ENCODE data around the gene SORBS1.

SORBS1 gene

GRCh38 chr10:95305606-95306317 lies 255.4 kb downstream of the SORBS1 start:
- DNase-seq: no peak

GRCh38 chr10:95304976-95305375 lies 256.2 kb downstream of the SORBS1 start:
- no peak for DNase-seq

- no peak for DNase-seq
These were observed 256.7 kb downstream of the SORBS1 start for GRCh38 chr10:95304463-95304862.

- DNase-seq: no peak
These were observed 257.2 kb downstream of the SORBS1 start for GRCh38 chr10:95303950-95304349.

- no peak for DNase-seq
These were observed 257.6 kb downstream of the SORBS1 start for GRCh38 chr10:95303535-95303934.

- no peak for DNase-seq
These were observed 261.1 kb downstream of the SORBS1 start for GRCh38 chr10:95300022-95300539.

- no peak for DNase-seq
These were observed 263.8 kb downstream of the SORBS1 start for GRCh38 chr10:95297402-95297801.

- DNase-seq: no peak
These were observed 264.4 kb downstream of the SORBS1 start for GRCh38 chr10:95296764-95297163.

GRCh38 chr10:95295031-95295755 lies 266.0 kb downstream of the SORBS1 start:
- DNase-seq: peak; percentile 12

- no peak for DNase-seq
These were observed 267.5 kb downstream of the SORBS1 start for GRCh38 chr10:95293631-95294030.

GRCh38 chr10:95291365-95292039 lies 269.7 kb downstream of the SORBS1 start:
- no peak for DNase-seq

- peak; percentile 22 for DNase-seq
These were observed 270.5 kb downstream of the SORBS1 start, which contains the start of gene PDLIM1 for GRCh38 chr10:95290461-95291364. TSS of gene PDLIM1 (minus strand) at chr10:95291003. CDS start at chr10:95290915, 88 bp downstream.

- no peak for DNase-seq
These were observed 271.2 kb downstream of the SORBS1 start for GRCh38 chr10:95289921-95290421.

GRCh38 chr10:95289003-95289920 lies 271.9 kb downstream of the SORBS1 start:
- no peak for DNase-seq

- DNase-seq: no peak
These were observed 272.9 kb downstream of the SORBS1 start for GRCh38 chr10:95288303-95288702.

GRCh38 chr10:95287281-95287680 lies 273.9 kb downstream of the SORBS1 start:
- no peak for DNase-seq

GRCh38 chr10:95286707-95287106 lies 274.5 kb downstream of the SORBS1 start:
- DNase-seq: no peak

GRCh38 chr10:95285556-95285955 lies 275.6 kb downstream of the SORBS1 start:
- DNase-seq: no peak

- DNase-seq: no peak
These were observed 276.4 kb downstream of the SORBS1 start for GRCh38 chr10:95284807-95285206.

- DNase-seq: no peak
These were observed 279.1 kb downstream of the SORBS1 start for GRCh38 chr10:95282107-95282506.

- DNase-seq: no peak
These were observed 280.0 kb downstream of the SORBS1 start for GRCh38 chr10:95281206-95281605.

All from inflammatory macrophage treated with lipopolysaccharide for 4 hours (primary cell).